GM18907 (cell line): ENCODE data around the gene BIRC7.

Source experiments
- ATAC-seq: cut with Tn5 transposase; IDR thresholded peaks from one replicate; pipeline ENCODE4 v1.9.1; 2021; ENCODE audit warnings: mild to moderate bottlenecking, moderate library complexity; ENCODE audit not compliant: unreplicated experiment

The BIRC7 gene

DNA sequence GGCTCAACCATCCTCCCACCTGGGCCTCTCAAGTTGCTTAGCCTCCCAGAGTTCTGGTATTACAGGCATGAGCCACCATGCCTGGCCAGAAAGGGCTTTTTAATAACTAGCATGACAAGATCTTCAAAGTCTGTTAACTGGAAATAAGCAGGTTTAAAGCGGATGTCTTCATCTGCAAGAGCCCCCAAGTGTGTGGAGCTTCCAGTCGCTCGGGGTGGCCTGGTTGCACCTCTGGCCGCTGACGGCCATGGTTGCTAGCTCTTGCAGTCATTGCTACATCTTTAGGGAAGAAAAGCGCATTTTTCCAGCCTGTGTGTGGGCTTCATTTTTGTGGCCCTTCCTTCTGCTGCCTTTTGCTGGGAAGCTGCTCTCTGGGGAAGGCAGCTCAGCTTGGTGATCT is 44.7 kb downstream of the BIRC7 start:
- ATAC-seq: no peak

DNA sequence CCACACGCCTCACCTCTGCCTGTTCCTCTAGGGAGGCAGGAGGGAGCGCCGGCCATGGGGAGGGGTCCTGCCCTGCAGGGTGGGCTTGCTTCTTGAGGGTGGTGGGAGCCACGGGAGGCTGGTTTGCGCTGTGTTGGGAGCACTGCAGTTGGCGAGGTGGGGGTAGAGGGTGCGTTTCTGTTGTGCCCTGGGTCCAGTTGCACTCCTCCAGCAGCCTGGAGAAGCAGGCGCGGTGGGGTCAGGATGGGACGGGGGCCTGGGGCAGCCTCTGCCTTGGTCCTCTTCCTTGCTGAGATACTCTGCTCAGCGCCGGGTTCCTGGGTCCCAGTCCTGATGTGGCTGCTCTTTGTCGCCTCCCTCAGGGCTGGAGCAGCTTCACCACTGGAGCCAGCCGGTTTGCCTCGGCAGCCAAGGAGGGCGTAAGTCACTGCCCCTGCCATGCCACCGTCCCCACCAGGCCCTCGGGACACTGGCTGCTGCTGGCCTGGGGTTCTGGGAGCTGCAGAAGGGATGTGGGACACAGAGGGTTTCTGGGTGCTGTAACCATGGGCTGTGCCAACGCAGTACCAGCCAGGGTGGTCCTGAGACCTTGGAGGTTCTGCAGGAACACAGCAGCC is 45.3 kb downstream of the BIRC7 start:
- no peak for ATAC-seq

DNA sequence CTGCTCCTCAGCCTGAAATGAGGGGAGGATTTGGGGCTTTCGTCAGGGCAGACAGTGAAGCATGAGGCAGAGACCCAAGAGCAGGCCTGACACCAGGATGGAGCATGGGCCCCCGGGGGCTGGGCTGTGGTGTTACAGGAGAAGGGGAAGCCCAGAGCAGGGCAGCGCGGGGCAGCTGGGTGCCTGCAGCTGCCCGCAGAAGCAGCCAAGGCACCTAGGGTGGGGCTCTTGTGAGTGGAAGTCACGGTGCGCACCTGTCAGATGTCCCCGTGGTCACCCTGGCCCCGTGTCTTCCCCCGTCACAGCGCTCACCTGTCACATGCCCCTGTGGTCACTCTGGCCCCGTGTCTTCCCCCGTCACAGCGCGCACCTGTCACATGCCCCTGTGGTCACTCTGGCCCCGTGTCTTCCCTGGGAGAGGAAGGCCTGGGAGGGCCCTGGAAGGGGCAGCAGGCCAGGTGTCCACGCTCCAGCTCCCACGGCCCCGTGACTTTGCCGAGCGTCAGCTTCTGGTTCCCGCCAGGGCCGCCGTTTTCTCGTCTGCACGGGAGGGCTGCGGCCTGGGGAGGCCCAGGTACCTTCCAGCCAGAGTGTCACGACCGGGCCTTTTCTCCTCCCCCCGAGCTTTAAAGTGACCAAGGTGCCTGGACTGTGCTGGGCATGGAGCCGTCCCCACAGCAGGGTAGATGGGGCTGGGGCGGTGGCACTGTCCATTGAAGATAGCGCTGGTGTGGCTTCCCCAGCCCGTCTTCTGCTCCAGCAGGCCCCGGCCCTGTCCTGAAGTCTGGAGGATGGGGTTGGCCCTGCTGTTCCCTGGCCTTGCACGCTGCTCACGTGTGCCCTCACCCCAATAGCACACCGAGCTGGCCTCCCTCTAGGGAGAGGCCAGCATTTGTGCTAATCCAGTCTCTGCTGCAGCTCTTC is 46.3 kb downstream of the BIRC7 start:
- ATAC-seq: no peak

DNA sequence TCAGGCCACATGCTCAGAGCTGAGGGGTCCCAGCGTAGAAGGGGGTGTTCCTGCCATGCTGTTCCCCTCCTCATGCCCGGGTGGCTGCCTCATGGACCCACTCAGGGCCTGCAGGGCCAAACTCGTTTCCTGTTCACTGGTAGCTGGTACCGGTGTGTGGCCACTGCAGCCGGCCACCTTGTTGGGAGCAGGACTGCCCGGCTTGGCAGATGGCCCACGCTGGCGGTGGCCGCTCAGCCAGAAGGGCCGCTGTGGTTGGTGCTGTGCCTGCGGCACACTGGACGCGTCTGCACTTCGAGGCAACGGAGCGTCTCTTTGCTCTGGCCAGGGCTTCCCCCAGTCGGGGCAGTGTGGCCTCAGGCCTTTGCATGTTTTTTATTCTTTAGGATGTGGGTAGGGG is 47.2 kb downstream of the BIRC7 start:
- ATAC-seq: no peak

DNA sequence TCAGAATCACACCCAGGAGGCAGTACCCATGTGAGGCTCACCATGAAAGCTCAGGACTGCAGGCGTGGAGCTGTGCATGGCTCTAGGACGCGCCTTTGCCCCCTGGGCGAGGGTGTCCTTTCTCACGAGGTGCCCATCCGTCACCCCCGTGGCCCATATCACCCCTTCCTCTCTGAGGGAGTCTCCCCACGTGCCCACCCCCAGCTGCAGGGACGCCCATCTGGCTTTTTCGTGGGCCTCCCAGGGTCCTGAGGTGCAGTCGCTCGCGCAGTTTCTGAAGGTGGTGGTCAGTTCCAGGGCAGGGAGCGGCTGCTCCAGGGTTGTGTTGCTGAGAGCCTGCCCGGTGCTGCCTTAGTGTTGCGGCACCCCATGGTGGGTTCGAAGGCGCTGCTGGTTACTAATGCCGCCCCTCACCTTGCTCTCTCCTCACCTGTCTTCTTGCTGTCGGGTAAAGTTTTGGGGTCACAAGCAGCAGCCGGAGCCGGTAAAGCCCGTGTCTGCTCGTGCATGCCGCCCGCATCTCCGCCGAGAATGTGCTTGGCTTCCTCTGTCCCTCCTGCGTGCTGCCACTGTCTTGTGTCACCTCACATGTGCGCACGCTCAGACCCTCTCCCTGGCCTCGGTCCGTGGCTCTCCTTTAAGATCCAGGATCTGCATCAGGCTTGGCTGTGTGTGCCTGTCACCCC is 47.8 kb downstream of the BIRC7 start:
- no peak for ATAC-seq

DNA sequence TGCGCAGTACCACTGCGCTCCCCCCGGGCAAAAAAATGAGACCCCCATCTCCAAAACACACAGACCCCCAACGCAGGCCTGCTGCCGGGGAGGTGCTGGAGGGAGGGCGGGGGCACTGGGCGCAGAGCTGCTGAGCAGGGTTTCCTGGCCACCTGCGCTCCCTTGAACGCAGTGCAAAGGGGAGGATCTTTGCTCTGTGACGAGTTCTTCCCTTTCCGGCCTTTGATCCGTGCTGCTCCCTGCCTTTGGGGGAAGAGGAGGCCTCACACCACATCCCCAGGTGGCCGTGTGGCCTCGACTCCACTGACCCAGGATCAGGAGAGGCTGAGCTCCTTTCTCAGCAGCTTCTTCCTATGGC is 48.4 kb downstream of the BIRC7 start:
- ATAC-seq: no peak

DNA sequence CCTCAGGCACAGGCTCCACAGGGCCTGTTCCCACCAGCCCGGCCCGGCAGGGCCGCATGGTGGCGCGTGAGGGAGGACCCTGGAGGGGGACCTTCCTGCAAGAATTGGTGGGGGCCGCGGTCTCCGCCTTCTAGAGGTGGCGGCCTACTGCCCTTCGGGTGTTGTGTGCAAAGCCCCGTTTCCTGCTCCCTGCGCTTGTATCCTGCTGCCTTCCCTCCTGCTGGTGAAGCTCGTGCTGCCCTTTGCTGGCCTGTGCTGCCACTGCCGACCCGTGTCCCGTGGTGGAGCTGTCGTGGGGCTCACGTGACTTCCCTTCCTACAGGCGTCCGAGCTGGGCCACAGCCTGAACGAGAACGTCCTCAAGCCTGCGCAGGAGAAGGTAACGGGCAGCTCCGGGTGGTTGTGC is 48.8 kb downstream of the BIRC7 start:
- ATAC-seq: no peak

DNA sequence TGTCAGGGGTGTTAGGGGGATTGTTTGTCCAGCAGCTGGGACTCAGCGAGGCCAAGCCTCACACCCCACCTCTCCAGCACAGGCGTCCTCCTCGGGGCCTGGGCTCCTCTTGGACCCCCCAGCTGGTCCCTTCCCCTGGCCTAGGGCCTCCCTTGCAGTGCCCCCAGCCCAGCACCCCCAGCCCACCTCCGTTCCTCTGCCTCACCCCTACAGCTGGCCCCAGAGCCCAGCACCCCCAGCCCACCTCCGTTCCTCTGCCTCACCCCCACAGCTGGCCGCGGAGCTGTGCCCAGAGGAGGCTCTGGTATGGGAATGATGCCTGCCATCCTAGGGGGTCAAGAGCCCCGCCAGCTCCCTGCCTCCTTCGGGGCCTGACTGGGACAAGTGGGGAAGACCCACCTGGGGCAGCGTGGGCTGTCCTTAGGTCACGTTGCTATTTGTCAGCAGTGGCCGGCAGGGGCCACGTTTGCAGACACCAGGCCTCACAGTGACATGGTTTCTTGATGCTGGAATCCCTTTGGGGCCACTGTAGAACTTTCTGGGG is 49.3 kb downstream of the BIRC7 start:
- ATAC-seq: no peak

DNA sequence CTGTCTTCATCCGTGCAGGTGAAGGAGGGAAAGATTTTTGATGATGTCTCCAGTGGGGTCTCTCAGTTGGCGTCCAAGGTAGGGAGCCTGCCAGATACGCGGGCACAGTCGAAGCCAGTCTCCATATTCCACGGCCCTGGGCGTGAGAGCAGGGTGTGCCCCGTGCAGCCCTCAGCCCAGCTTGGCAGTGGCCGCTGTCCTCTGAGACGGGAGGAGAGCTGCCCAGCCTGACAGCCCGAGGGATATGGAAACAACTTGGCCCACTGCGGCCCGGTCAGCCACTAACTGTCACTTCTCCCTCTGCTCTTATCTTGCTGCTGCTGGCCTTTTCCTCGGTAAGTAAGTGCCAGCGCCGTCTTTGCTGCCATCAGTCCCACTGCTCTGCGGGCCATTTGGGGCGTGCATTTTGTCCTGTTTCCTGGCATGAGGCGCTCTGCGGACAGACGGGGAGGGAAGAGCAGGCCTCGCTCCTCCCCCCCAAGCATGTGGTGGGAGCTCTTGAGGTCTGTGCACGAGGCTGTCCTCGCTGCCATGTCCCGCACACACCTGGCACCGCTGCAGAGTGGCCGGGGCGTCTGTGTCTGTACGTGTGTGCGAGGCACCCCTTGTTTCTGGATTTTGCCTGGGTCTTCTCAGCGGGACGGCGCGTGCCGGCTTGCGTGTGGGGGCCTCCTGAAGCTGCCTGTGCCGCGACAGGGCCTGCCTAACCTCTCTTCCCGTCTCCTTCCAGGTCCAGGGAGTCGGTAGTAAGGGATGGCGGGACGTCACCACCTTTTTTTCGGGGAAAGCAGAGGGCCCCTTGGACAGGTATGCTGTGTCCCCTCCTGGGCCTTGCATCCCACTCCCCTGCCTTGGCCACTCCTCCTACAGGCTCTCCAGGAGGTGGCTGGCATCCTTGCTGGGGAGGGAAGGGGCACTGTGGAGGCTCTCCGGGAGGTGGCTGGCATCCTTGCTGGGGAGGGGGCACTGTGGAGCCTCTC is 50.2 kb downstream of the BIRC7 start:
- ATAC-seq: no peak

DNA sequence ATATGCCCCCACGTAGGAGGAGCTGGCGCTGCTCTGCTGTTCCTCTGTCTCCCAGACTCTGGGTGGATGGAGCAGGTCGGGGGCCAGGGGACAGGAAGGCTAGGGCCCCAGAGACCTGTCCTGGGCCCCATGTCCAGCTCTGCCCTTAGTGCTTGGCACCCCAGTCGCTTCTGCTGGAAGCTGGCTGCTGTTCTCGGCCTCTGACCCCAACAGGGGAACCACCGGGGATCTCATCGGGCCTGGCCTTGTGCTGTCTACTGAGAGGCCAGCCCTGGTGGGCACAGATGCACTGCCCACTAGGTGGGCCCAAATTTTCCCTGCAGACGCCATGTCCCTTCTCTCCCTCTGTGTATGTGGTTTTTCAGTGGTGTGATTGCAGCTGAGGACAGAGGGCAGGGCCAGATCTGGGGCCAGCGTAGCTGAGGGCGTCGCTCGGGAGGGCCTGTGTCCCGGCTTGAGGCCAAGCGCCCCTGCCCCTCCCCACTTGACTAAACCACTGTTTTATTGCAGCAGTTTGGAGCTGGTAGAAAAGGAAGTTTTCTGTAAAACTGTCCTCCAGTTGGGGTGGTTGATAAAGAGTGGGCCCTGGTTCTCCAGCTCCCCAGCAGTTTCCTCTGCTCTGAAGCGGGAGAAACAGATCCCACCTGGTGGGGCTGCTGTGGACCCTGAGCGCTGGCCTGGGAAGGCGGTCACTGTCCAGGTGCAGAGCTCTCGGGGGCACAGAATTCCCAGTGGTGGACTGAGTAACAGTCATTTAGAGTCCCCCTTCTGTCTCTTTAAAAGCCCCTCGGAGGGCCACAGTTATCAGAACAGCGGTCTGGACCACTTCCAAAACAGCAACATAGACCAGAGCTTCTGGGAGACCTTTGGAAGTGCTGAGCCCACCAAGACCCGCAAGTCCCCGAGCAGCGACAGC is 51.3 kb downstream of the BIRC7 start:
- no peak for ATAC-seq

DNA sequence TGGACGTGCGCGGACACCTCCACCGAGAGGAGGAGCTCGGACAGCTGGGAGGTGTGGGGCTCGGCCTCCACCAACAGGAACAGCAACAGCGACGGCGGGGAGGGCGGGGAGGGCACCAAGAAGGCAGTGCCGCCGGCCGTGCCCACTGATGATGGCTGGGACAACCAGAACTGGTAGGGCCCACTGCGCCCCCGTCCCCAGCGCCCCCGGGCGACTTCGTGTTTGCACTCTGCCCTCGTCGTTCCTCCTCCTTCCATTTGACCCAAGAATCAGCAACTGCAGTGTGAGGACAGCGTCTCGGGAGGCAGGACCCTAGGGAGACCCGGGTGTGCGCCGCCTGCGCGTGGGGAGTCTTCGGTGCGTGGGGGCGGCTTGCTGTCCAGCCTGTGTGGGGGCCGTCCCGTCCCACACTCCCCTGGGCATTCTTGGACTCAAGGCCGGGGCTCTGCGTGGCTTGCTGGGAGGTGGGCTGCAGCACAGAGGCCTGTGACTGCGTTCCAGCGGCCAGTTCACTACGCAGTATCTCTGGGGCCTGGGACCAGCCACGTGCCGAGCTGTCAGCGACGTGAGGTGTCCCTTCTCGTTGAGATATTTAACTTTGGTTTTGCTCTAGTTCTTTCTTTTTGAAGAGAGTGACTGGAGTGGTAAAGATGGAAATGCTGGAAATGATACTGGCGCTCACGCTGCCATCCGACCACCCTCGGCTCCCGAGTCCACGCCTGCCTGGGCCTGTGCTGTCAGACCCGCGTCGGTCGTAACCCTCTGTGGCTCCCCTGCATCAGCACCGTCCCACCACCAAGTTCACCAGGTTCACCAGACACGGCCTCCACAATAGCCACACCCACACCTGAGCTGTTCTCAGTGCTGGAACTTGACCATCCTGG is 52.2 kb downstream of the BIRC7 start:
- no peak for ATAC-seq

DNA sequence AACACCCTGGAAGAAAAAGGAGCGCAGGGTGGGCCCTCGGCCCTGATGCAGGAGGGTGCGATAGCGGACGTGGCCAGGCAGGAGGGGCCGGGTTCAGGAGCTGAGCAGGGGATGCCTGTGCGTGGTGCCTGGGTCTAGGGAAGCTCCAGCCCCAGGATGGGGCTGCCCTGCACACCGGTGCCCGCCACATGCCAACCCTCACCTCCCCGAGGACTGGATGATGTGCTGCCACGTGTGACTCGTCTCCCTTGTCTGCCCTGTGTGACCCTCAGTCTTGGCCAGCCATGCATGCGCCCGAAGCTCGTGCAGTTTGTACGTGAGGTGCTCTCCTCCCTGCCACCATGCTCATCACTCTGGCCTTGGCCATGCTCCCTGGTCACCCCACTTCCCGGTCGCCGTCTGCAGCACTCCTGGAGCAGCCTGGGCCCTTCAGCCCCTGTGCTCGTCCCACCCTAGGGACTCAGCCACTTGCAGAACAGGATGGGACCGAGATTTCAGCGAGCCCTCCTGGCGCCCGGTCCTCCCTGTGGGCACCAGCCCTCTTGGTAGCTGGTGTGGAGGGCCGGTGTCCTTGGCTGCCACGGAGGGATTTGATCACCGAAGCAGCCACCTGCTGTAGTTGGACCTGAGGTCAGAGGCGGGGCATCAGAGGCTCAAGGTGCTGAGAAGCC is 53.0 kb downstream of the BIRC7 start:
- ATAC-seq: no peak

DNA sequence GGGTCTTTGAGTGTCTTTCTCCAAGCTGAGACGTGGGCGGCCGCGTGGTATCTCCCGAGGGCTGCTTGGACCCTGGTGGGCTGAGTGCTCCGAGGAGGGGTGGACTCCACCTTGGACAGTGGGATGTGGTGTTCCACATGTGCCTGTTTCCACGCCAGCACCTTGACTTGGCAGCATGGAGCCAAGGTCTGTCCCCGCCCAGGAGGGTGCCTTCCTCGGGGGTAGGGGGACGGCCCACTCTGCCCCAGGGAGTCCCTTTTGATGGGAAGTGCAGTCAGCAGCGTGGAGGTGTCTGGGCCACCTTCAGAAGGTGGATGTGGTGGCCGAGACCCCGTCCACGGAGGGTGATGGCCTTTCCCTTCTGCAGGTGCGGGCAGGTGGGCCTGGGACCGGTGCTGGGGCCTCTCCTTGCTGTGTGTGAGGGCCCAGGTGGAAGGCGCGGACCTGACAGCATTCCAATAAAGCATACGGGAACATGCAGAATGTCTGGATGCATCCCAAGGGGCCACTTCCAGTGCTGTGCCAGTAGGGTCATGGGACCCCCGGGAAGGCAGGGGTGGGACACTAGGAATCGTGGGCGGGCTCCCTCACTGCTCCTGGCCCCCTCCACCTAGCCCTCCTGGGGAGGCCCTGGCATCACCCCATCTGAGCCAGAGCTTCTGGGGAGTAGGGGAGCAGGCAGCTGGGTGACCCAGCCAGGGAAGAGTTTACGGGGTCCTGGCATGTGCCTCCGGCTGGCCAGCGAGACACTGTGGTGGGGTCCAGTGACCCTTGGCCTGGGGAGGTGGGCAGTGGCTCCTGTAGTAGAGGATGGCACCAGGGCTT is 53.8 kb downstream of the BIRC7 start:
- ATAC-seq: no peak
